Loucy (cell line): ENCODE data around the gene NFATC4.

Experiments used
- H2AFZ ChIP-seq: fragments of 200-600 bp; sonication (generic); 2 replicates; pipeline ENCODE4 v1.6.0; 2016; ENCODE audit warnings: antibody characterized with exemption, mild to moderate bottlenecking, low read length, moderate library complexity
- H3F3A ChIP-seq: fragments of 200-600 bp; 2 replicates; pipeline ENCODE4 v1.6.0; 2016; ENCODE audit warnings: antibody characterized with exemption, low read depth, mild to moderate bottlenecking
- H3K27me3 ChIP-seq: fragments of 200-600 bp; sonication (generic); 2 replicates; pipeline ENCODE4 v1.6.1; 2014; ENCODE audit warnings: low read length, mild to moderate bottlenecking; ENCODE audit not compliant: insufficient read depth, poor library complexity, severe bottlenecking
- H3K36me3 ChIP-seq: fragments of 200-600 bp; sonication (generic); 2 replicates; pipeline ENCODE4 v1.6.1; 2016; ENCODE audit warnings: low read length; ENCODE audit not compliant: insufficient read depth
- H3K4me1 ChIP-seq: fragments of 200-600 bp; sonication (generic); 2 replicates; pipeline ENCODE4 v1.5.1; 2014; ENCODE audit warnings: low read length, mild to moderate bottlenecking; ENCODE audit not compliant: insufficient read depth, poor library complexity, severe bottlenecking
- H3K4me2 ChIP-seq: fragments of 200-600 bp; sonication (generic); 2 replicates; pipeline ENCODE4 v1.6.0; 2014; ENCODE audit warnings: antibody characterized with exemption, low read length, low read depth, mild to moderate bottlenecking; ENCODE audit not compliant: poor library complexity, severe bottlenecking
- H3K4me3 ChIP-seq: fragments of 200-600 bp; sonication (generic); 2 replicates; pipeline ENCODE4 v1.5.1; 2014; ENCODE audit warnings: low read length, mild to moderate bottlenecking, mixed read lengths; ENCODE audit not compliant: poor library complexity, severe bottlenecking
- H3K79me2 ChIP-seq: fragments of 200-600 bp; sonication (generic); 2 replicates; pipeline ENCODE4 v1.6.1; 2014; ENCODE audit warnings: low read length; ENCODE audit not compliant: insufficient read depth
- H3K9ac ChIP-seq: fragments of 200-600 bp; sonication (generic); 2 replicates; pipeline ENCODE4 v1.6.0; 2014; ENCODE audit warnings: mild to moderate bottlenecking, low read depth, low read length, moderate library complexity; ENCODE audit not compliant: poor library complexity, severe bottlenecking
- H3K9me2 ChIP-seq: fragments of 200-600 bp; sonication (generic); replicated peaks from 2 replicates; pipeline ENCODE4 v1.6.1; 2016; ENCODE audit warnings: low read depth, low read length, mixed read lengths
- H3K9me3 ChIP-seq: fragments of 200-600 bp; sonication (generic); 2 replicates; pipeline ENCODE4 v1.6.1; 2014; ENCODE audit warnings: mild to moderate bottlenecking, antibody characterized with exemption, low read length, low read depth; ENCODE audit not compliant: insufficient read depth
- H4K20me1 ChIP-seq: fragments of 200-600 bp; sonication (generic); 2 replicates; pipeline ENCODE4 v1.6.0; 2014; ENCODE audit warnings: antibody characterized with exemption, low read length, mild to moderate bottlenecking; ENCODE audit not compliant: insufficient read depth, poor library complexity, severe bottlenecking
- EZH2phosphoT487 ChIP-seq: fragments of 200-600 bp; IDR thresholded peaks from 2 replicates; pipeline ENCODE4 v1.6.1; 2018; ENCODE audit warnings: antibody characterized with exemption, mild to moderate bottlenecking, moderate library complexity, borderline replicate concordance
- TF ChIP-seq, protein P1 (sequence below): fragments of 200-600 bp; sonication (generic); conservative IDR thresholded peaks from 2 replicates; pipeline ENCODE4 v1.5.1; 2014; ENCODE audit warnings: mild to moderate bottlenecking, antibody characterized with exemption, low read length

The NFATC4 gene

DNA sequence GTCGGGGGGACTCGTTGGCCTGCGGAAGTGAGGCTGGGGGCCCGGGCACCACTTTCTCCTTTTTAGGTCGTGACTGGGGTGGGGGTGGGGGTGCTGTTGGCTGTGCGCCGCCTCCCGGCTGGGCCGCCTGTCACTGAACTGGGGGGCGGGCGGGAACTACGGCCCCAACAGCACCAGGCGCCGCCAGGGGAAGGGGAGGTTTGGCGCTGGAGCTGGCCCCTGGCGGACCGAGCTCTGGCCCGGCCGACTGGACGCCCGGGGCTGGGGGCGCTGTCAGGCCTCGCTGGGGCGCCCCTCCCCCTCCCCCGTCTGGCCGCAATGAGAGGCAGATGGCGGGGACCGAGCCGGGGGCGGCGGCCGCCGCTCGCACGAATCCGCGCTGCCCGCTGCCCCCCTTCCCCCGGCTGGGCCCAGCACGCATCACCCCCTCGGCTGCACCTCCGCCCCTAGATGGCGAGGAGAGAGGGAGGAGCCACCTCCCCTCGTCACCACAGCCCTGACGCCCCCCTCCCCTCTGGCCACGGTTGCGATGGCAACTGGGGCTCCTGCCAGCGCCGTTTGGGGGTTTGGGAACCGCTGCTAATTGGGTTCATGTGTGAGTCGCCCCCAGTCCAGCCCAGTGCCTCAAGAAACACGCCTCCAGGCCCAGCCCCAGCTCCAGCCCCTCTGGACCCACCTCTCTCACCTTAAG, 723 bp downstream of the NFATC4 start:
- no peaks in the 10 kb centered on the region; the same call in 1 of the 2 replicates for H3F3A ChIP-seq
- peak overlapping the region; percentile 100 for H3K4me3 ChIP-seq
- peak overlapping the region; percentile 97 for H3K4me2 ChIP-seq
- peak overlapping the region; percentile 100 for H3K9ac ChIP-seq
- no peak overlapping the region for H2AFZ ChIP-seq
- H3K36me3 ChIP-seq = peaks cover 5% of the 10 kb centered on the region; the same call in 1 of the 2 replicates
- H3K9me3 ChIP-seq = no peaks in the 10 kb centered on the region
- H3K9me2 ChIP-seq = no peaks in the 10 kb centered on the region
- H3K27me3 ChIP-seq = no peaks in the 10 kb centered on the region
- no peak for TF ChIP-seq EZH2phosphoT487
- TF ChIP-seq, protein P1, sequence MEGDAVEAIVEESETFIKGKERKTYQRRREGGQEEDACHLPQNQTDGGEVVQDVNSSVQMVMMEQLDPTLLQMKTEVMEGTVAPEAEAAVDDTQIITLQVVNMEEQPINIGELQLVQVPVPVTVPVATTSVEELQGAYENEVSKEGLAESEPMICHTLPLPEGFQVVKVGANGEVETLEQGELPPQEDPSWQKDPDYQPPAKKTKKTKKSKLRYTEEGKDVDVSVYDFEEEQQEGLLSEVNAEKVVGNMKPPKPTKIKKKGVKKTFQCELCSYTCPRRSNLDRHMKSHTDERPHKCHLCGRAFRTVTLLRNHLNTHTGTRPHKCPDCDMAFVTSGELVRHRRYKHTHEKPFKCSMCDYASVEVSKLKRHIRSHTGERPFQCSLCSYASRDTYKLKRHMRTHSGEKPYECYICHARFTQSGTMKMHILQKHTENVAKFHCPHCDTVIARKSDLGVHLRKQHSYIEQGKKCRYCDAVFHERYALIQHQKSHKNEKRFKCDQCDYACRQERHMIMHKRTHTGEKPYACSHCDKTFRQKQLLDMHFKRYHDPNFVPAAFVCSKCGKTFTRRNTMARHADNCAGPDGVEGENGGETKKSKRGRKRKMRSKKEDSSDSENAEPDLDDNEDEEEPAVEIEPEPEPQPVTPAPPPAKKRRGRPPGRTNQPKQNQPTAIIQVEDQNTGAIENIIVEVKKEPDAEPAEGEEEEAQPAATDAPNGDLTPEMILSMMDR = no peak
- peaks cover 5% of the 10 kb centered on the region for H4K20me1 ChIP-seq
- peaks cover 37% of the 10 kb centered on the region for H3K4me1 ChIP-seq
- H3K79me2 ChIP-seq = peaks cover 27% of the 10 kb centered on the region

DNA sequence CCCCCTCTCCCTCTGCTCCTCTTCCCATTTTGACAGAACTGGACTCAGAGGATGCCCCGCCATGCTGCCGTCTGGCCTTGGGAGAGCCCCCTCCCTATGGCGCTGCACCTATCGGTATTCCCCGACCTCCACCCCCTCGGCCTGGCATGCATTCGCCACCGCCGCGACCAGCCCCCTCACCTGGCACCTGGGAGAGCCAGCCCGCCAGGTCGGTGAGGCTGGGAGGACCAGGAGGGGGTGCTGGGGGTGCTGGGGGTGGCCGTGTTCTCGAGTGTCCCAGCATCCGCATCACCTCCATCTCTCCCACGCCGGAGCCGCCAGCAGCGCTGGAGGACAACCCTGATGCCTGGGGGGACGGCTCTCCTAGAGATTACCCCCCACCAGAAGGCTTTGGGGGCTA, 1.5 kb downstream of the NFATC4 start:
- peaks cover 5% of the 10 kb centered on the region for H4K20me1 ChIP-seq
- no peaks in the 10 kb centered on the region for H3K9me3 ChIP-seq
- peak overlapping the region; percentile 100 for H3K4me3 ChIP-seq
- TF ChIP-seq, protein P1 = no peak
- TF ChIP-seq EZH2phosphoT487 = no peak
- no peaks in the 10 kb centered on the region; the same call in 1 of the 2 replicates for H3F3A ChIP-seq
- no peak overlapping the region for H2AFZ ChIP-seq
- H3K36me3 ChIP-seq = peaks cover 5% of the 10 kb centered on the region; the same call in 1 of the 2 replicates
- H3K79me2 ChIP-seq = peaks cover 27% of the 10 kb centered on the region
- peak overlapping the region; percentile 100 for H3K9ac ChIP-seq
- no peaks in the 10 kb centered on the region for H3K9me2 ChIP-seq
- peaks cover 43% of the 10 kb centered on the region for H3K4me1 ChIP-seq
- peak overlapping the region; percentile 97 for H3K4me2 ChIP-seq
- no peaks in the 10 kb centered on the region for H3K27me3 ChIP-seq

DNA sequence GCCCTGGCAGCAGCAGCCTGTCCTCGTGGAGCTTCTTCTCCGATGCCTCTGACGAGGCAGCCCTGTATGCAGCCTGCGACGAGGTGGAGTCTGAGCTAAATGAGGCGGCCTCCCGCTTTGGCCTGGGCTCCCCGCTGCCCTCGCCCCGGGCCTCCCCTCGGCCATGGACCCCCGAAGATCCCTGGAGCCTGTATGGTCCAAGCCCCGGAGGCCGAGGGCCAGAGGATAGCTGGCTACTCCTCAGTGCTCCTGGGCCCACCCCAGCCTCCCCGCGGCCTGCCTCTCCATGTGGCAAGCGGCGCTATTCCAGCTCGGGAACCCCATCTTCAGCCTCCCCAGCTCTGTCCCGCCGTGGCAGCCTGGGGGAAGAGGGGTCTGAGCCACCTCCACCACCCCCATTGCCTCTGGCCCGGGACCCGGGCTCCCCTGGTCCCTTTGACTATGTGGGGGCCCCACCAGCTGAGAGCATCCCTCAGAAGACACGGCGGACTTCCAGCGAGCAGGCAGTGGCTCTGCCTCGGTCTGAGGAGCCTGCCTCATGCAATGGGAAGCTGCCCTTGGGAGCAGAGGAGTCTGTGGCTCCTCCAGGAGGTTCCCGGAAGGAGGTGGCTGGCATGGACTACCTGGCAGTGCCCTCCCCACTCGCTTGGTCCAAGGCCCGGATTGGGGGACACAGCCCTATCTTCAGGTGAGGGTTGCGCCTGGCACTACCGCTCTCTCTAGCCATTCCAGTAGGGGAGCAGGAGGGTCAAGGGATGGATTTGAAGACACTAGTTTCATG, 2.1 kb downstream of the NFATC4 start:
- peak overlapping the region; percentile 45 for H3K9ac ChIP-seq
- H3F3A ChIP-seq = no peaks in the 10 kb centered on the region; the same call in 1 of the 2 replicates
- TF ChIP-seq EZH2phosphoT487 = no peak
- TF ChIP-seq, protein P1 = no peak
- no peaks in the 10 kb centered on the region for H3K27me3 ChIP-seq
- H3K9me3 ChIP-seq = no peaks in the 10 kb centered on the region
- no peak overlapping the region for H2AFZ ChIP-seq
- H3K79me2 ChIP-seq = peaks cover 27% of the 10 kb centered on the region
- H3K4me2 ChIP-seq = peak overlapping the region; percentile 97
- H3K4me1 ChIP-seq = peaks cover 41% of the 10 kb centered on the region
- peaks cover 5% of the 10 kb centered on the region for H4K20me1 ChIP-seq
- H3K36me3 ChIP-seq = peaks cover 5% of the 10 kb centered on the region; the same call in 1 of the 2 replicates
- H3K4me3 ChIP-seq = peak overlapping the region; percentile 34
- H3K9me2 ChIP-seq = no peaks in the 10 kb centered on the region
